ENCODE measurements around the gene LAPTM4A.

The LAPTM4A gene

DNA sequence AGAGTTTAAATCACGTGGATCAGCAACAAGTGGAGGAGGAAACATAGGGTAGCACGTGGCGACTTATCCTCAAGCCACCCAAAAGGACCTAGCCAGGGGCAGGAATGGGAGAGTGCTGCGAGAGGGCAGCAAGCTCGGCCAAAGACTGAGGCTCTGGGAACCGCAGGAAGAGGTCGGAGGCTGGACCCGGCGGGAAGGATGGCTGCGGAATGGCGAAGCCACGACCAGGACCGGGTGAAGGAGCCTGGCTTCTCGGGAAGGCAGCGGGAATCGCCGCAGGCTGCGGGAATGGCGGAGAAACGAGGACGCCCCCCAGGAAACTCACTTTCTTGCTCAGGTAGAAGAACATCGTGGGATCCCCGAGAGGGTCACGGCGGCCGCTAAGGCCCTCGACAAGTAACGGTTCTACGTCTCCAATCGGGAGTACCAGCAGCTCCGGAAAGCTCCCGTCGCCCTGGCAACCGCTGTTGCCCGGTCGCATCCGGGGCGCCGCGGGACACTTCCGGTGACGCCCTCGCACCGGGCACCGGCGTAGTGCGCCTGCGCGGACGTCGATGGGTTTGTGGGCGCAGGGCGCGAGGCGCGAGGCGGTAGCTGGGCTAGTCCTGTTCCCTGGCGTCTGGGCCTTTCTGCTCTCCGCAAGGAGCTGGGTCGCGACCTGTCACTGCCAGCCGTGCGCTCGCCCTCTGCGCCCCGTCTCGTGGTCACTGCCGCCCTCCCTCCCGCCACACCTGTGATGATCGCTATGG, 61.6 kb downstream of the LAPTM4A start, which contains the start of gene WDR35:
Gene WDR35 (minus strand): TSS at position 439 of the 749 bp plus-strand sequence. CDS start 90 bp downstream, at position 349.
- peak; percentile 66 to 74 (median 73) for DNase-seq
- Histone ChIP-seq H3K9me3 (ENCODE audit: control extremely low read depth in 1 of 5, control insufficient read depth in 4 of 5, insufficient read depth in 2 of 5, low read depth in 1 of 5, low read length in 4 of 5) (no peaks in the 10 kb centered on the region), H3K4me1 (ENCODE audit: control extremely low read depth in 1 of 4, control insufficient read depth in 4 of 4, insufficient read depth in 4 of 4, low read length in 3 of 4) (peaks cover 7 to 19% (median 12%) of the 10 kb centered on the region in 4 experiments), H3K36me3 (ENCODE audit: control insufficient read depth in 4 of 4, insufficient read depth in 4 of 4, low read length in 3 of 4) (peaks cover 0 to 2% (median under 1%) of the 10 kb centered on the region in 4 experiments), H3K4me3 (ENCODE audit: control insufficient read depth in 1 of 7, extremely low read depth in 1 of 7, insufficient read depth in 4 of 7, low read depth in 2 of 7, low read length in 6 of 7) (peak within 1 kb of the TSS; percentile 69 to 93 (median 84)), H3K27me3 (replicated peaks in 2 of 5; ENCODE audit: control insufficient read depth in 4 of 5, insufficient read depth in 5 of 5, low read length in 4 of 5) (peaks cover 0 to 3% (median 0%) of the 10 kb centered on the region in 5 experiments), H3K27ac (ENCODE audit: insufficient read depth in 1 of 2, low read depth in 1 of 2, low read length in 2 of 2, poor library complexity in 1 of 2, severe bottlenecking in 2 of 2) (peak within 1 kb of the TSS in 1 of 2 experiments; percentile 52)
- 0% methylated on average over 62 of the region's 70 CpGs for WGBS (ENCODE audit: insufficient coverage)
- ChIA-PET POLR2A (interaction anchor here (0.9 kb wide), 1 partner anchor 10 kb away, joined by 3 read pairs; no protein-coding TSS in a partner anchor), CTCF (interaction anchor here (1.2 to 1.5 kb wide), 2 partner anchors 10 to 26 kb away, joined by 3 to 5 read pairs; no protein-coding TSS in a partner anchor)

DNA sequence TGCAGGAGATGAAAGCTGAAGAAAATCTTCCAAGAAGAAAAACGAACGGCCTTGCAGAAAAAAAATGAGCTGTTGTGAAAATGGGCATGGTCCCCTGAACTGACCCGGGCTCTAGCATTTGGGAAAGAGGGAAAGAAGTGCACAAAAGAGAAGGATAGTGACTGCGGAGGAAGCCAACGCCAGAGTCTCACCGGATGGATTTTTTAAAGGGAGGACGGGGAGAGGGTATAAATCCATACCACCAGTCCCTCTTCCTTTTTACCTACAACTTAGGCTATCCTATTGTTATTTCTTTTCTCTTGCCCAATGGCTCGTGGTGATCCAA, 62.1 kb downstream of the LAPTM4A start:
- H3K4me3 ChIP-seq (ENCODE audit: control insufficient read depth in 1 of 7, extremely low read depth in 1 of 7, insufficient read depth in 4 of 7, low read depth in 2 of 7, low read length in 6 of 7): peak overlapping the region; percentile 69 to 93 (median 84)
- no peak for DNase-seq
- WGBS (ENCODE audit: insufficient coverage): 0% methylated on average over 4 of the region's 8 CpGs
- CTCF ChIA-PET: interaction anchor here (1.2 to 1.6 kb wide), 3 partner anchors 9 to 26 kb away, joined by 3 to 8 read pairs (median 5); no protein-coding TSS in a partner anchor
- POLR2A ChIA-PET: no interaction called here
- no peak overlapping the region for H3K27ac ChIP-seq (ENCODE audit: insufficient read depth in 1 of 2, low read depth in 1 of 2, low read length in 2 of 2, poor library complexity in 1 of 2, severe bottlenecking in 2 of 2)
- H3K27me3 ChIP-seq (replicated peaks in 2 of 5; ENCODE audit: control insufficient read depth in 4 of 5, insufficient read depth in 5 of 5, low read length in 4 of 5): peaks cover 0 to 3% (median 0%) of the 10 kb centered on the region in 5 experiments
- H3K9me3 ChIP-seq (ENCODE audit: control extremely low read depth in 1 of 5, control insufficient read depth in 4 of 5, insufficient read depth in 2 of 5, low read depth in 1 of 5, low read length in 4 of 5): no peaks in the 10 kb centered on the region
- H3K36me3 ChIP-seq (ENCODE audit: control insufficient read depth in 4 of 4, insufficient read depth in 4 of 4, low read length in 3 of 4): peaks cover 0 to 5% (median 1%) of the 10 kb centered on the region in 4 experiments
- H3K4me1 ChIP-seq (ENCODE audit: control extremely low read depth in 1 of 4, control insufficient read depth in 4 of 4, insufficient read depth in 4 of 4, low read length in 3 of 4): peaks cover 7 to 19% (median 12%) of the 10 kb centered on the region in 4 experiments

DNA sequence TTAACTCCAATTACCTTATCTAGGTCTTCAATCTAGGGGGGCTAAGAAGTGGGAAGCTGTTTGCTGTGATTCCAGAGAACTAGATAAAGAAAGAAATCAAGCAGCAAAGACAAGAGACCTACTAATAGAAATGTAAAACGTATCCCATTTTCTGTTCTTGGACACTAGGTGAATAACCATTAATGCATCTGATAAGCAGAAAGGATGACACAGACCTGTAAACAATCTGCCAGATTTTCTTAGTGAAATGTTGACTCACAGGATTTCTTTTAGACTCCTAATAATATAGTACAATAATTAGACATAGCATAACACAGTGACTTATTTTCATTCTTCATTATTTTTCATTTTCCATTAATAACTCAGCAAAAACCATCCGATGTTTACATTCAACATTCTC, 62.8 kb downstream of the LAPTM4A start:
- no peak for DNase-seq
- H3K27ac ChIP-seq (ENCODE audit: insufficient read depth in 1 of 2, low read depth in 1 of 2, low read length in 2 of 2, poor library complexity in 1 of 2, severe bottlenecking in 2 of 2): no peak overlapping the region
- POLR2A ChIA-PET: no interaction called here
- no peaks in the 10 kb centered on the region for H3K9me3 ChIP-seq (ENCODE audit: control extremely low read depth in 1 of 5, control insufficient read depth in 4 of 5, insufficient read depth in 2 of 5, low read depth in 1 of 5, low read length in 4 of 5)
- H3K4me1 ChIP-seq (ENCODE audit: control extremely low read depth in 1 of 4, control insufficient read depth in 4 of 4, insufficient read depth in 4 of 4, low read length in 3 of 4): peaks cover 7 to 19% (median 12%) of the 10 kb centered on the region in 4 experiments
- peaks cover 0 to 5% (median 1%) of the 10 kb centered on the region in 4 experiments for H3K36me3 ChIP-seq (ENCODE audit: control insufficient read depth in 4 of 4, insufficient read depth in 4 of 4, low read length in 3 of 4)
- peaks cover 0 to 3% (median 0%) of the 10 kb centered on the region in 5 experiments for H3K27me3 ChIP-seq (replicated peaks in 2 of 5; ENCODE audit: control insufficient read depth in 4 of 5, insufficient read depth in 5 of 5, low read length in 4 of 5)
- peak overlapping the region in 2 of 7 experiments; percentile 91 to 93 for H3K4me3 ChIP-seq (ENCODE audit: control insufficient read depth in 1 of 7, extremely low read depth in 1 of 7, insufficient read depth in 4 of 7, low read depth in 2 of 7, low read length in 6 of 7)
- WGBS (ENCODE audit: insufficient coverage): no CpG with 5 or more reads among the region's 2 CpGs
- CTCF ChIA-PET: interaction anchor here (1.1 to 1.6 kb wide), 2 partner anchors 9 to 12 kb away, joined by 3 to 8 read pairs; no protein-coding TSS in a partner anchor

- ChIA-PET CTCF (interaction anchor here (1.1 to 1.6 kb wide), 2 partner anchors 10 to 12 kb away, joined by 3 to 8 read pairs; no protein-coding TSS in a partner anchor), POLR2A (no interaction called here)
- H3K9me3 ChIP-seq (ENCODE audit: control extremely low read depth in 1 of 5, control insufficient read depth in 4 of 5, insufficient read depth in 2 of 5, low read depth in 1 of 5, low read length in 4 of 5): no peaks in the 10 kb centered on the region
- H3K4me1 ChIP-seq (ENCODE audit: control extremely low read depth in 1 of 4, control insufficient read depth in 4 of 4, insufficient read depth in 4 of 4, low read length in 3 of 4): peaks cover 7 to 19% (median 12%) of the 10 kb centered on the region in 4 experiments
- peaks cover 0 to 3% (median 0%) of the 10 kb centered on the region in 5 experiments for H3K27me3 ChIP-seq (replicated peaks in 2 of 5; ENCODE audit: control insufficient read depth in 4 of 5, insufficient read depth in 5 of 5, low read length in 4 of 5)
- H3K4me3 ChIP-seq (ENCODE audit: control insufficient read depth in 1 of 7, extremely low read depth in 1 of 7, insufficient read depth in 4 of 7, low read depth in 2 of 7, low read length in 6 of 7): no peak overlapping the region
- 92% methylated on average over 2 of the region's 5 CpGs for WGBS (ENCODE audit: insufficient coverage)
- H3K36me3 ChIP-seq (ENCODE audit: control insufficient read depth in 4 of 4, insufficient read depth in 4 of 4, low read length in 3 of 4): peaks cover 0 to 5% (median 1%) of the 10 kb centered on the region in 4 experiments
- DNase-seq: no peak
- H3K27ac ChIP-seq (ENCODE audit: insufficient read depth in 1 of 2, low read depth in 1 of 2, low read length in 2 of 2, poor library complexity in 1 of 2, severe bottlenecking in 2 of 2): no peak overlapping the region
Measured at GRCh38 chr2:19987936-19988335, 63.5 kb downstream of the LAPTM4A start.
